H1 (cell line): ENCODE results near the gene TMEM44. TPM values are rescaled to one million over a fixed set of nuclear protein-coding genes. Genes with fewer than 3 reads are reported as not detected.

Experiments used
- CTCF ChIA-PET: fragments of 300-600 bp; sonication (Branson Sonifier 250); formaldehyde crosslinking; loops from one replicate; lab custom pipeline; 2021; ENCODE audit not compliant: partially characterized antibody; lab: Charles Lee
- POLR2A ChIA-PET: fragments of 300-600 bp; sonication (Branson Sonifier 250); formaldehyde crosslinking; loops from one replicate; lab custom pipeline; 2021; ENCODE audit warnings: inconsistent platforms; ENCODE audit not compliant: partially characterized antibody; lab: Charles Lee
- DNase-seq, 2 experiments: peaks; one replicate each; pipeline versions ENCODE4 v3.0.0 to v3.0.0-alpha.2; 2010 to 2022; ENCODE audit warnings: low spot score in 2 of 2, low read depth in 1 of 2, mixed read lengths in 1 of 2
- FAIRE-seq: peaks from 2 replicates; lab custom pipeline; 2011; peaks lifted over from hg19 to GRCh38; lab: Jason Lieb, UNC
- H2AFZ ChIP-seq: 2 replicates; pipeline ENCODE4 v1.8.1; 2012; ENCODE audit warnings: low read length, inconsistent platforms
- H2AK5ac ChIP-seq: 2 replicates; pipeline ENCODE4 v1.6.1; 2013; ENCODE audit warnings: low read depth, low read length
- H2BK120ac ChIP-seq: replicated peaks from 2 replicates; pipeline ENCODE3; 2013; ENCODE audit warnings: low read depth, low read length, inconsistent platforms
- H2BK12ac ChIP-seq: 2 replicates; pipeline ENCODE4 v1.6.1; 2013; ENCODE audit warnings: low read depth, low read length
- H2BK15ac ChIP-seq: 2 replicates; pipeline ENCODE4 v1.6.1; 2013; ENCODE audit warnings: low read length
- H2BK20ac ChIP-seq: 2 replicates; pipeline ENCODE4 v1.6.1; 2013; ENCODE audit warnings: low read length
- H2BK5ac ChIP-seq: 2 replicates; pipeline ENCODE4 v1.6.1; 2013; ENCODE audit warnings: low read depth, low read length
- H3K14ac ChIP-seq: 2 replicates; pipeline ENCODE4 v1.6.1; 2013; ENCODE audit warnings: inconsistent platforms; ENCODE audit not compliant: insufficient read length
- H3K18ac ChIP-seq: 2 replicates; pipeline ENCODE4 v1.6.1; 2013; ENCODE audit warnings: low read length; ENCODE audit errors: extremely low read depth
- H3K23ac ChIP-seq: 2 replicates; pipeline ENCODE4 v1.6.1; 2013; ENCODE audit warnings: inconsistent platforms; ENCODE audit not compliant: insufficient read length
- H3K23me2 ChIP-seq: 2 replicates; pipeline ENCODE4 v1.6.1; 2013; ENCODE audit warnings: low read depth, low read length
- H3K27ac ChIP-seq: 2 replicates; pipeline ENCODE4 v1.6.1; 2011; ENCODE audit warnings: low read depth, low read length, inconsistent platforms
- H3K27me3 ChIP-seq, 4 experiments: replicated peaks in 1 of 4; 1 replicate in 1 of 4; 2 replicates in 3 of 4; pipeline versions ENCODE4 v1.6.1 to v1.8.1; 2011 to 2013; ENCODE audit warnings: low read length in 3 of 4, mild to moderate bottlenecking in 3 of 4, inconsistent platforms in 2 of 4, mixed read lengths in 2 of 4, moderate library complexity in 1 of 4; ENCODE audit not compliant: control insufficient read depth in 3 of 4, insufficient read depth in 3 of 4; ENCODE audit errors: extremely low read depth in 1 of 4
- H3K36me3 ChIP-seq, 4 experiments: 2 replicates each; pipeline versions ENCODE4 v1.6.1 to v1.8.1; 2011 to 2013; ENCODE audit warnings: mild to moderate bottlenecking in 4 of 4, low read length in 3 of 4, moderate library complexity in 2 of 4, control low read depth in 1 of 4, inconsistent platforms in 1 of 4; ENCODE audit not compliant: insufficient read depth in 4 of 4, control insufficient read depth in 2 of 4
- H3K4ac ChIP-seq: replicated peaks from 2 replicates; pipeline ENCODE3; 2013; ENCODE audit warnings: low read length, low read depth, mixed read lengths, inconsistent platforms; ENCODE audit not compliant: insufficient read length
- H3K4me1 ChIP-seq, 4 experiments: replicated peaks in 1 of 4; 1 replicate in 1 of 4; 2 replicates in 3 of 4; pipeline versions ENCODE4 v1.6.1 to v1.8.1; 2011 to 2013; ENCODE audit warnings: low read length in 3 of 4, inconsistent platforms in 2 of 4, mixed read lengths in 1 of 4; ENCODE audit not compliant: insufficient read depth in 4 of 4, control insufficient read depth in 3 of 4
- H3K4me2 ChIP-seq, 2 experiments: 2 replicates each; pipeline versions ENCODE4 v1.6.1 to v1.8.1; 2011 to 2013; ENCODE audit warnings: low read depth in 2 of 2, low read length in 2 of 2, control low read depth in 1 of 2, inconsistent platforms in 1 of 2, mild to moderate bottlenecking in 1 of 2; ENCODE audit not compliant: insufficient read depth in 1 of 2
- H3K4me3 ChIP-seq, 4 experiments: fragments of 200-600, 300-600 bp in 1 of 4; sonication (generic), shearing (Covaris generic), sonication (Bioruptor Twin) in 1 of 4; 2 replicates each; pipeline versions ENCODE4 v1.5.1 to v1.8.1; 2011 to 2016; ENCODE audit warnings: low read length in 4 of 4, low read depth in 3 of 4, control low read depth in 2 of 4, inconsistent platforms in 2 of 4, mild to moderate bottlenecking in 2 of 4, mixed read lengths in 1 of 4, moderate library complexity in 1 of 4; ENCODE audit not compliant: insufficient read depth in 2 of 4; ENCODE audit errors: extremely low read depth in 1 of 4
- H3K56ac ChIP-seq: replicated peaks from 2 replicates; pipeline ENCODE3; 2013; ENCODE audit warnings: low read depth, mild to moderate bottlenecking, mixed read lengths, low read length, inconsistent platforms; ENCODE audit not compliant: insufficient read length
- H3K79me1 ChIP-seq: 2 replicates; pipeline ENCODE4 v1.6.1; 2013; ENCODE audit warnings: low read depth, low read length, control low read depth
- H3K79me2 ChIP-seq, 2 experiments: 2 replicates each; pipeline versions ENCODE4 v1.6.1 to v1.8.1; 2012 to 2013; ENCODE audit warnings: low read length in 2 of 2, mild to moderate bottlenecking in 2 of 2, inconsistent platforms in 1 of 2; ENCODE audit not compliant: insufficient read depth in 2 of 2, control insufficient read depth in 1 of 2
- H3K9ac ChIP-seq, 4 experiments: replicated peaks in 1 of 4; 1 replicate in 1 of 4; 2 replicates in 3 of 4; pipeline versions ENCODE4 v1.6.1 to v1.8.1; 2011 to 2013; ENCODE audit warnings: low read depth in 3 of 4, low read length in 3 of 4, control low read depth in 2 of 4, mild to moderate bottlenecking in 2 of 4, moderate library complexity in 2 of 4, inconsistent platforms in 1 of 4; ENCODE audit errors: extremely low read depth in 1 of 4
- H3K9me3 ChIP-seq, 2 experiments: 2 replicates each; pipeline versions ENCODE4 v1.6.1 to v1.8.1; 2012 to 2013; ENCODE audit warnings: mild to moderate bottlenecking in 2 of 2, moderate library complexity in 2 of 2, control low read depth in 1 of 2, inconsistent platforms in 1 of 2, low read depth in 1 of 2, low read length in 1 of 2, mixed read lengths in 1 of 2; ENCODE audit not compliant: insufficient read depth in 2 of 2
- H4K20me1 ChIP-seq, 2 experiments: replicated peaks in 1 of 2; 2 replicates each; pipeline versions ENCODE3 to v1.8.1; 2011 to 2013; ENCODE audit warnings: inconsistent platforms in 2 of 2, low read length in 2 of 2, mild to moderate bottlenecking in 1 of 2; ENCODE audit not compliant: insufficient read depth in 2 of 2, control insufficient read depth in 1 of 2
- H4K5ac ChIP-seq: 2 replicates; pipeline ENCODE4 v1.6.1; 2013; ENCODE audit warnings: low read length, low read depth, mixed read lengths, inconsistent platforms; ENCODE audit not compliant: insufficient read length
- H4K8ac ChIP-seq: 2 replicates; pipeline ENCODE4 v1.8.0; 2013; ENCODE audit warnings: mild to moderate bottlenecking, moderate library complexity, low read length, inconsistent platforms; ENCODE audit not compliant: insufficient read depth; ENCODE audit errors: extremely low read depth
- H4K91ac ChIP-seq: replicated peaks from 2 replicates; pipeline ENCODE3; 2013; ENCODE audit warnings: low read length, mixed read lengths, inconsistent platforms; ENCODE audit not compliant: insufficient read length
- ASH2L ChIP-seq: fragments of 200-600, 300-600 bp; sonication (generic); IDR thresholded peaks from one replicate; pipeline ENCODE4 v1.7.1; 2017; ENCODE audit warnings: low read length
- EGR1 ChIP-seq: IDR thresholded peaks from 2 replicates; pipeline ENCODE4 v1.6.1; 2011; ENCODE audit warnings: low read depth, low read length, borderline replicate concordance
- EZH2 ChIP-seq: fragments of 200-600 bp; sonication (generic); IDR thresholded peaks from 2 replicates; pipeline ENCODE4 v1.7.1; 2012; ENCODE audit warnings: low read depth, mild to moderate bottlenecking, moderate library complexity, low read length, inconsistent platforms; ENCODE audit not compliant: severe bottlenecking
- KDM1A ChIP-seq: fragments of 200-600, 300-600 bp; sonication (generic); IDR thresholded peaks from 2 replicates; pipeline ENCODE4 v1.7.1; 2016; ENCODE audit warnings: mild to moderate bottlenecking, low read length, borderline replicate concordance
- NRF1 ChIP-seq: IDR thresholded peaks from 2 replicates; pipeline ENCODE4 v1.6.1; 2011; ENCODE audit warnings: mild to moderate bottlenecking, low read depth, low read length, improper control_type of control experiment
- SP2 ChIP-seq: IDR thresholded peaks from 2 replicates; pipeline ENCODE4 v1.6.1; 2012; ENCODE audit warnings: mild to moderate bottlenecking, low read length, inconsistent platforms
- TAF7 ChIP-seq: optimal IDR thresholded peaks from 2 replicates; pipeline ENCODE3; 2011; ENCODE audit warnings: low read depth, mild to moderate bottlenecking, inconsistent platforms, low read length, moderate library complexity, borderline replicate concordance
- ZNF274 ChIP-seq: IDR thresholded peaks from 2 replicates; pipeline ENCODE4 v1.7.0; 2012; ENCODE audit warnings: low read length, borderline replicate concordance; ENCODE audit errors: extremely low read depth
- WGBS, 2 experiments: shearing (Covaris generic) in 1 of 2; methylation state at CpG; one replicate each; pipeline versions ENCODE4 v1.1.6 to v1.1.7; 2013 to 2015; ENCODE audit warnings: low lambda C conversion rate in 2 of 2, mixed read lengths in 2 of 2, inconsistent platforms in 1 of 2, low coverage in 1 of 2, missing lambda C conversion rate in 1 of 2; ENCODE audit not compliant: insufficient replicate concordance in 2 of 2, insufficient coverage in 1 of 2, insufficient read length in 1 of 2; ENCODE audit errors: extremely low coverage in 1 of 2, missing lambda C conversion rate in 1 of 2; 5-methylcytosine and 5-hydroxymethylcytosine counted together
- polyA plus RNA-seq, 7 experiments: library from polyadenylated mRNA; depleted of rRNA in 3 of 7; stranded (reverse) in 5 of 7; unstranded in 2 of 7; fragments of >200 nt in 5 of 7; fragments of 200-250 nt in 2 of 7; gene quantifications; 1 replicate in 5 of 7; 2 replicates in 1 of 7; 4 replicates in 1 of 7; pipeline versions ENCODE4 v1.2.1 to v1.2.3, GENCODE V29; 2011 to 2013; ENCODE audit warnings: missing spikeins in 2 of 7, mixed read lengths in 2 of 7
- total RNA-seq: library from RNA; stranded (reverse); fragmentation: NEBNext Ultra II Directional; extraction: Animal tissue kit (Norgen Biotek cat#: 25700); gene quantifications from 2 replicates; pipeline ENCODE4 v1.2.1, GENCODE V29; 2021
- TF ChIP-seq, protein P1 (sequence below), 3 experiments: IDR thresholded peaks; 1 replicate in 2 of 3; 2 replicates in 1 of 3; pipeline versions ENCODE4 v1.5.1 to v1.6.1; 2011; ENCODE audit warnings: low read length in 3 of 3, mild to moderate bottlenecking in 3 of 3, inconsistent platforms in 2 of 3, low read depth in 1 of 3, moderate library complexity in 1 of 3; ENCODE audit not compliant: insufficient read depth in 1 of 3; ENCODE audit errors: control extremely low read depth in 1 of 3
- TF ChIP-seq, protein P2 (sequence below): IDR thresholded peaks from 2 replicates; pipeline ENCODE4 v1.6.1; 2012; ENCODE audit warnings: low read length, inconsistent platforms

TMEM44 gene
- total and polyA plus RNA-seq, 2 of the 8 experiments (the other 6 are each of a cell fraction or from before 2014, with no cell fraction given): 14.0 to 16.7 TPM

DNA sequence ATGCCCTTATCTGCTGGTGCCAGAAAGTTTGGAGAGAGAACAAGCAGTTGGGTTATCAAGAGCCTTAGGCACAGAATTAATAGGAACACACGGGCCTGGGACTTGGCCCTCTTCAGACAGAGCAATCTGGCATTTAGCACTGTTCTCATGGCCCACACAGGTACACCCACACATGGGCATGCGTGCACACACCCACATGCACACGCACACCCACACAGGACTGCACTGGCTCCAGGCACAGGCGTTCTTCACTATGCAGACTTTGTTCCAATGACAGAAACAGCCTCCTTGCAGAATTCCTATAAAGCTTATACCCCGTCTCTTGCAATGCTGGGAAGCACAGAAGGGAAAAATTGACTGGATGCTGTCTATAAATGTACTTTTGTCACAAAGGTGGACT, 36.3 kb downstream of the TMEM44 start:
- no peak overlapping the region for H3K23ac ChIP-seq
- ChIA-PET CTCF (interaction anchor here (0.6 to 1.4 kb wide), 6 partner anchors 9 to 193 kb away, joined by 3 to 5 read pairs (median 3); no protein-coding TSS in a partner anchor), POLR2A (interaction anchor here (1.4 kb wide), 1 partner anchor 9 kb away, joined by 3 read pairs; no protein-coding TSS in a partner anchor)
- no peaks in the 10 kb centered on the region for H4K20me1 ChIP-seq
- H2BK120ac ChIP-seq: no peak overlapping the region
- no peak overlapping the region for H2BK12ac ChIP-seq
- no peak overlapping the region for H3K14ac ChIP-seq
- no peak overlapping the region for H3K4me3 ChIP-seq
- no peaks in the 10 kb centered on the region for H3K79me1 ChIP-seq
- no peak overlapping the region for H4K8ac ChIP-seq
- H2AK5ac ChIP-seq: no peak overlapping the region
- no peak overlapping the region for H2AFZ ChIP-seq
- FAIRE-seq: no peak
- H3K36me3 ChIP-seq: no peaks in the 10 kb centered on the region; a peak in 1 of 8 replicates
- H3K4me1 ChIP-seq: no peaks in the 10 kb centered on the region
- no peak overlapping the region for H2BK20ac ChIP-seq
- H3K4ac ChIP-seq: no peak overlapping the region
- no peak for DNase-seq
- H3K4me2 ChIP-seq: no peak overlapping the region
- no peak overlapping the region for H4K91ac ChIP-seq
- no peaks in the 10 kb centered on the region for H3K23me2 ChIP-seq
- WGBS, 2 experiments: 86% methylated on average over 5 of the region's 5 CpGs; no CpG with 5 or more reads in 1 of the 2 experiments
- H2BK15ac ChIP-seq: no peak overlapping the region
- no peak overlapping the region for H3K9ac ChIP-seq
- no peaks in the 10 kb centered on the region for H3K79me2 ChIP-seq
- H3K9me3 ChIP-seq: no peaks in the 10 kb centered on the region
- no peaks in the 10 kb centered on the region for H3K27me3 ChIP-seq
- no peak overlapping the region for H3K18ac ChIP-seq
- no peak overlapping the region for H2BK5ac ChIP-seq
- H4K5ac ChIP-seq: no peak overlapping the region
- no peak overlapping the region for H3K56ac ChIP-seq
- H3K27ac ChIP-seq: no peak overlapping the region
- TF ChIP-seq EGR1: no peak
- no peak for TF ChIP-seq ZNF274
- TF ChIP-seq, protein P1, sequence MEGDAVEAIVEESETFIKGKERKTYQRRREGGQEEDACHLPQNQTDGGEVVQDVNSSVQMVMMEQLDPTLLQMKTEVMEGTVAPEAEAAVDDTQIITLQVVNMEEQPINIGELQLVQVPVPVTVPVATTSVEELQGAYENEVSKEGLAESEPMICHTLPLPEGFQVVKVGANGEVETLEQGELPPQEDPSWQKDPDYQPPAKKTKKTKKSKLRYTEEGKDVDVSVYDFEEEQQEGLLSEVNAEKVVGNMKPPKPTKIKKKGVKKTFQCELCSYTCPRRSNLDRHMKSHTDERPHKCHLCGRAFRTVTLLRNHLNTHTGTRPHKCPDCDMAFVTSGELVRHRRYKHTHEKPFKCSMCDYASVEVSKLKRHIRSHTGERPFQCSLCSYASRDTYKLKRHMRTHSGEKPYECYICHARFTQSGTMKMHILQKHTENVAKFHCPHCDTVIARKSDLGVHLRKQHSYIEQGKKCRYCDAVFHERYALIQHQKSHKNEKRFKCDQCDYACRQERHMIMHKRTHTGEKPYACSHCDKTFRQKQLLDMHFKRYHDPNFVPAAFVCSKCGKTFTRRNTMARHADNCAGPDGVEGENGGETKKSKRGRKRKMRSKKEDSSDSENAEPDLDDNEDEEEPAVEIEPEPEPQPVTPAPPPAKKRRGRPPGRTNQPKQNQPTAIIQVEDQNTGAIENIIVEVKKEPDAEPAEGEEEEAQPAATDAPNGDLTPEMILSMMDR (IDR thresholded peaks at IDR 0.05; ENCODE audit: control extremely low read depth in 1 of 3, insufficient read depth in 1 of 3, low read depth in 1 of 3, low read length in 3 of 3): no peak
- no peak for TF ChIP-seq SP2
- TF ChIP-seq TAF7: no peak
- TF ChIP-seq KDM1A: no peak
- TF ChIP-seq, protein P2, sequence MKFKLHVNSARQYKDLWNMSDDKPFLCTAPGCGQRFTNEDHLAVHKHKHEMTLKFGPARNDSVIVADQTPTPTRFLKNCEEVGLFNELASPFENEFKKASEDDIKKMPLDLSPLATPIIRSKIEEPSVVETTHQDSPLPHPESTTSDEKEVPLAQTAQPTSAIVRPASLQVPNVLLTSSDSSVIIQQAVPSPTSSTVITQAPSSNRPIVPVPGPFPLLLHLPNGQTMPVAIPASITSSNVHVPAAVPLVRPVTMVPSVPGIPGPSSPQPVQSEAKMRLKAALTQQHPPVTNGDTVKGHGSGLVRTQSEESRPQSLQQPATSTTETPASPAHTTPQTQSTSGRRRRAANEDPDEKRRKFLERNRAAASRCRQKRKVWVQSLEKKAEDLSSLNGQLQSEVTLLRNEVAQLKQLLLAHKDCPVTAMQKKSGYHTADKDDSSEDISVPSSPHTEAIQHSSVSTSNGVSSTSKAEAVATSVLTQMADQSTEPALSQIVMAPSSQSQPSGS: no peak
- TF ChIP-seq ASH2L: no peak
- no peak for TF ChIP-seq EZH2
- no peak for TF ChIP-seq NRF1
